PC-3 (cell line): ENCODE results near the gene SH3RF3. TPM values are rescaled to one million over a fixed set of nuclear protein-coding genes. Genes with fewer than 3 reads are reported as not detected.

Source experiments
- ATAC-seq: fragments of 200-7000 bp; cut with Tn5 transposase; 2 replicates; pipeline ENCODE4 v1.9.1; 2020; ENCODE audit warnings: mild to moderate bottlenecking, moderate library complexity
- BruUV-seq: library from RNA; stranded (reverse); fragments of 400-500 nt; replicated peaks from 2 replicates; lab custom pipeline; 2021; lab: Mats Ljungman, UMichigan
- CTCF ChIA-PET: fragments of 300-600 bp; sonication (Branson Sonifier 250); formaldehyde crosslinking; loops from one replicate; lab custom pipeline; 2022; ENCODE audit warnings: antibody characterized with exemption; lab: Charles Lee
- POLR2A ChIA-PET: fragments of 300-600 bp; sonication (Branson Sonifier 250); formaldehyde crosslinking; loops from one replicate; lab custom pipeline; 2022; ENCODE audit warnings: antibody characterized with exemption; ENCODE audit not compliant: unreplicated experiment; lab: Charles Lee
- DNase-seq: peaks from one replicate; pipeline ENCODE4 v3.0.0-alpha.2; 2015
- H2AFZ ChIP-seq: fragments of 300-600 bp; sonication (generic); 2 replicates; pipeline ENCODE4 v1.6.0; 2016; ENCODE audit warnings: antibody characterized with exemption, low read length
- H3F3A ChIP-seq: fragments of 300-600 bp; sonication (generic); one replicate; pipeline ENCODE4 v1.6.0; 2017; ENCODE audit warnings: antibody characterized with exemption, low read length, control low read depth, mild to moderate bottlenecking; ENCODE audit not compliant: unreplicated experiment
- H3K27ac ChIP-seq: fragments of 300-600 bp; sonication (generic); 2 replicates; pipeline ENCODE4 v1.5.1; 2016; ENCODE audit warnings: mild to moderate bottlenecking, low read length
- H3K27me3 ChIP-seq: fragments of 300-600 bp; sonication (generic); 2 replicates; pipeline ENCODE4 v1.6.1; 2016; ENCODE audit warnings: low read length, mixed read lengths
- H3K36me3 ChIP-seq: fragments of 300-600 bp; sonication (generic); 2 replicates; pipeline ENCODE4 v1.6.1; 2016; ENCODE audit warnings: low read depth, mixed run types, low read length, mixed read lengths
- H3K4me1 ChIP-seq: fragments of 300-600 bp; sonication (generic); 2 replicates; pipeline ENCODE4 v1.5.1; 2016; ENCODE audit warnings: low read length; ENCODE audit not compliant: insufficient read depth
- H3K4me2 ChIP-seq: fragments of 300-600 bp; sonication (generic); 2 replicates; pipeline ENCODE4 v1.6.0; 2016; ENCODE audit warnings: low read length
- H3K4me3 ChIP-seq: fragments of 300-600 bp; sonication (generic); 2 replicates; pipeline ENCODE4 v1.5.1; 2016; ENCODE audit warnings: mild to moderate bottlenecking, low read length, mixed read lengths
- H3K79me2 ChIP-seq: fragments of 300-600 bp; sonication (generic); 2 replicates; pipeline ENCODE4 v1.6.1; 2017; ENCODE audit warnings: low read length, mixed read lengths
- H3K9ac ChIP-seq: fragments of 300-600 bp; sonication (generic); 2 replicates; pipeline ENCODE4 v1.6.0; 2016; ENCODE audit warnings: mild to moderate bottlenecking, low read length
- H3K9me2 ChIP-seq: fragments of 300-600 bp; sonication (generic); replicated peaks from 2 replicates; pipeline ENCODE4 v1.6.1; 2016; ENCODE audit warnings: mixed run types, low read length, mixed read lengths
- H3K9me3 ChIP-seq: fragments of 300-600 bp; sonication (generic); 2 replicates; pipeline ENCODE4 v1.6.1; 2016; ENCODE audit warnings: low read length, mixed read lengths
- H4K20me1 ChIP-seq: fragments of 300-600 bp; sonication (generic); 2 replicates; pipeline ENCODE4 v1.6.1; 2016; ENCODE audit warnings: low read length, mixed read lengths
- EZH2 ChIP-seq: fragments of 300-600 bp; sonication (generic); IDR thresholded peaks from one replicate; pipeline ENCODE4 v1.6.1; 2017; ENCODE audit warnings: antibody characterized with exemption, mild to moderate bottlenecking, low read length; ENCODE audit not compliant: unreplicated experiment
- EZH2phosphoT487 ChIP-seq: fragments of 300-600 bp; sonication (generic); IDR thresholded peaks from 2 replicates; pipeline ENCODE4 v1.6.1; 2018; ENCODE audit warnings: mild to moderate bottlenecking, antibody characterized with exemption, low read length, borderline replicate concordance
- intact Hi-C: fragments of 100-400 bp; cut with micrococcal nuclease; formaldehyde crosslinking; loops from 2 replicates; pipeline ENCODE4 v1.9.0; 2023
- total RNA-seq: library from RNA; depleted of rRNA; stranded (reverse); fragments of >200 nt; gene quantifications from 2 replicates; pipeline ENCODE4 v1.2.3, GENCODE V29; 2014
- TF ChIP-seq, protein P1 (sequence below): fragments of 300-600 bp; sonication (generic); conservative IDR thresholded peaks from 2 replicates; pipeline ENCODE4 v1.5.1; 2017; ENCODE audit warnings: antibody characterized with exemption, low read depth, mild to moderate bottlenecking, low read length

The SH3RF3 gene
- total RNA-seq, 1 experiment from 2014 or later, result 11.7 TPM

DNA sequence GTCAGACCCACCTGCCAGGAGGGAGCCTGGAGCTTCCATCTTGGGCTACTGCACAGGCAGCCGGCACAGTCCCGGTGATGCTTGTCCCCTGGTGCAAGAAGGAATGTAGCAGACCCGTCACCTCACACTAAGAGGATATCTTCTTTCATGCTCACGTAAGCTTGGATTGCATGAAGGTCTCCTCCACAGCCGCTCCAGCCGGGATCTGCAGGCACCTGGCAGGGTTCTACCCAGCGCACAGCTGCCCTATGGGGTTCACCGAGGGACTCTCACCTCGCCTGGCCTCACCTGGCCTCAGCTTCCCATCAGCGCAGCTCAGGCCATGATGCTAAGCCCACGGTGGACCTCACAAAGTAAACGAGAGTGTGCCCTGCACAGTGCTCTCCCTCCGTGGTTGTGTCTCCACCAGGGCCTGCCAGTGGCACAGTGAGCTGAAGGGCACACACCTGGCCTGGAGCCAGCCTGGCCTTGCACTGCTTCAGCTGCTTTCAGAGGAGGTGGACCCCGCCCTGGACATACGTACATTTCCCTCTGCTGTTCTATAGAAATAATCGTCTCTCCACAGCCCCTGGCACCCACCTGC, 245.6 kb downstream of the SH3RF3 start:
- Histone ChIP-seq H4K20me1 (no peaks in the 10 kb centered on the region), H2AFZ (no peak overlapping the region)
- CTCF ChIA-PET, result no interaction called here

DNA sequence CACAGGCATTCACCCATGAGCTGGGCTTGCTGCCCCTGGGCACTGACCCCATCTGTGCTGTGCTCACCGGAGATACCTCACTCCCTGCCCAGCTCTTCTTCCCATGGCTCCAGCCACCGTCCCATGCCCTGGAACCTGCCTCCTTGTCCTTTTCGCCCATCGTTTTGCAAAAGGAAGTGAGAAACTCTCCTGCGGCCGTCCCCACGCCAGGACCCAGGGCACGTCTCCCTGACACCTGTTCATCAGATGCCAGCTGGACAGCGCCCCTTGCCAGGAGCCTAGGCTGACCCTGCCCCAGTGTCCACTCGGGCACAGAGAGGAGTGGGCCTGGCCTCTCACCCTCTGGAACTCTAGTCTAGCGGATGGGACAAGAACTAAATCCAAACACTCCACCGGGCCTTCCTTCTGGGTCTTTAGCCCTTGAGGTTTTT, 246.1 kb downstream of the SH3RF3 start:
- ChIA-PET CTCF (no interaction called here), POLR2A (no interaction called here)
- Histone ChIP-seq H3K79me2 (no peaks in the 10 kb centered on the region), H3K9me3 (no peaks in the 10 kb centered on the region), H3K4me3 (no peak overlapping the region), H3K27me3 (no peaks in the 10 kb centered on the region), H4K20me1 (no peaks in the 10 kb centered on the region), H3K9ac (no peak overlapping the region), H3K4me2 (no peak overlapping the region), H3K27ac (no peak overlapping the region), H2AFZ (no peak overlapping the region), H3K36me3 (no peaks in the 10 kb centered on the region), H3K9me2 (no peaks in the 10 kb centered on the region), H3K4me1 (peaks cover 11% of the 10 kb centered on the region), H3F3A (no peaks in the 10 kb centered on the region)
- no peak for TF ChIP-seq EZH2
- no TSS peak for BruUV-seq
- ATAC-seq (no peak), DNase-seq (no peak)
- intact Hi-C loops, result no loop called here

More for the DNA sequence above, 245.6 kb downstream of the SH3RF3 start:
- H3K36me3 ChIP-seq, result no peaks in the 10 kb centered on the region
- H3K9me3 ChIP-seq, result no peaks in the 10 kb centered on the region
- intact Hi-C loops, result no loop called here
- TF ChIP-seq EZH2phosphoT487 (no peak), EZH2 (no peak)
- TF ChIP-seq, protein P1, sequence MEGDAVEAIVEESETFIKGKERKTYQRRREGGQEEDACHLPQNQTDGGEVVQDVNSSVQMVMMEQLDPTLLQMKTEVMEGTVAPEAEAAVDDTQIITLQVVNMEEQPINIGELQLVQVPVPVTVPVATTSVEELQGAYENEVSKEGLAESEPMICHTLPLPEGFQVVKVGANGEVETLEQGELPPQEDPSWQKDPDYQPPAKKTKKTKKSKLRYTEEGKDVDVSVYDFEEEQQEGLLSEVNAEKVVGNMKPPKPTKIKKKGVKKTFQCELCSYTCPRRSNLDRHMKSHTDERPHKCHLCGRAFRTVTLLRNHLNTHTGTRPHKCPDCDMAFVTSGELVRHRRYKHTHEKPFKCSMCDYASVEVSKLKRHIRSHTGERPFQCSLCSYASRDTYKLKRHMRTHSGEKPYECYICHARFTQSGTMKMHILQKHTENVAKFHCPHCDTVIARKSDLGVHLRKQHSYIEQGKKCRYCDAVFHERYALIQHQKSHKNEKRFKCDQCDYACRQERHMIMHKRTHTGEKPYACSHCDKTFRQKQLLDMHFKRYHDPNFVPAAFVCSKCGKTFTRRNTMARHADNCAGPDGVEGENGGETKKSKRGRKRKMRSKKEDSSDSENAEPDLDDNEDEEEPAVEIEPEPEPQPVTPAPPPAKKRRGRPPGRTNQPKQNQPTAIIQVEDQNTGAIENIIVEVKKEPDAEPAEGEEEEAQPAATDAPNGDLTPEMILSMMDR, result no peak
- H3K9ac ChIP-seq, result no peak overlapping the region
- POLR2A ChIA-PET, result no interaction called here
- H3K79me2 ChIP-seq, result no peaks in the 10 kb centered on the region
- H3K9me2 ChIP-seq, result no peaks in the 10 kb centered on the region
- DNase-seq, result no peak
- BruUV-seq, result no TSS peak
- no peaks in the 10 kb centered on the region for H3K27me3 ChIP-seq
- no peak for ATAC-seq
- no peak overlapping the region for H3K27ac ChIP-seq
- no peaks in the 10 kb centered on the region for H3F3A ChIP-seq
- H3K4me1 ChIP-seq, result peaks cover 11% of the 10 kb centered on the region
- H3K4me2 ChIP-seq, result no peak overlapping the region
- H3K4me3 ChIP-seq, result no peak overlapping the region

DNA sequence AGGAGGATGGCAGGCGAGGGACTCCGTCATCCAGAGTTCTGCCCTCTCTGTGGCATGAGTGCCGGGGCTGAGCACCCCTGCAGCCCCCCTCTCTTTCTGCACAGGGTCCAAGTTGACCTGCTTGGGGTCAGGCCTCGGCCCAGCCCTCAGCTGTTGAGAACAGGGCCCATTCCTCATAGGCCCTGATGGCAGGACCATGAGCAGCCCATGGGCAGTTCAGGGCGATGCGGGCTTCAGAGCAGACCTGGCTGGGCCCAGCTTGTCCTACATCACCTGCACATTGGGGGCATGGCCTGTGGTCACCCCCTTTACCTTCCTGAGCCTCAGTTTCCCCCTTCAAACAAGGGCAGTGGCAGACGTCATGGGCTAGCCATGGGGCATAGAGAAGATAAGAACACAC, 246.7 kb downstream of the SH3RF3 start:
- intact Hi-C loops, result no loop called here
- POLR2A ChIA-PET, result no interaction called here
- no peak for ATAC-seq

More for the DNA sequence above, 246.7 kb downstream of the SH3RF3 start:
- Histone ChIP-seq H3K36me3 (no peaks in the 10 kb centered on the region), H3K27me3 (no peaks in the 10 kb centered on the region), H3K79me2 (no peaks in the 10 kb centered on the region), H3K9me2 (no peaks in the 10 kb centered on the region), H3F3A (no peaks in the 10 kb centered on the region), H3K4me2 (no peak overlapping the region), H4K20me1 (no peaks in the 10 kb centered on the region), H3K27ac (no peak overlapping the region), H2AFZ (no peak overlapping the region), H3K4me3 (no peak overlapping the region), H3K9ac (no peak overlapping the region), H3K4me1 (peaks cover 11% of the 10 kb centered on the region), H3K9me3 (no peaks in the 10 kb centered on the region)
- no TSS peak for BruUV-seq
- CTCF ChIA-PET, result no interaction called here
- DNase-seq, result no peak
- TF ChIP-seq EZH2 (no peak), EZH2phosphoT487 (no peak)
- TF ChIP-seq, protein P1, result no peak
